Right cardiac atrium (tissue), 5 donors: ENCODE data around the gene MPHOSPH9. TPM values are rescaled to one million over a fixed set of nuclear protein-coding genes. Genes with fewer than 3 reads are reported as not detected.
"Not testable (repeated sequence)": the region's sequence is repeated elsewhere in the genome, so short reads cannot be mapped to it uniquely, and the experiment has no call there.

ENCODE experiments used
- ATAC-seq, 2 donors: fragments of 200-7000 bp; cut with Tn5 transposase; one replicate each; pipeline versions ENCODE4 v1.8.0 to v1.9.1; 2020; ENCODE audit warnings: moderate library complexity in 2 of 2, mild to moderate bottlenecking in 1 of 2
- DNase-seq, 3 donors: peaks; one replicate each; pipeline ENCODE4 v3.0.0-alpha.2; 2020
- H3K27ac ChIP-seq: one replicate; pipeline ENCODE4 v1.5.1; 2013; ENCODE audit warnings: mild to moderate bottlenecking, low read length, control low read depth, moderate library complexity
- H3K27me3 ChIP-seq: one replicate; pipeline ENCODE4 v1.6.1; 2013; ENCODE audit not compliant: control insufficient read depth, insufficient read depth
- H3K4me1 ChIP-seq: one replicate; pipeline ENCODE4 v1.6.1; 2013; ENCODE audit warnings: low read length; ENCODE audit not compliant: control insufficient read depth, insufficient read depth
- H3K4me3 ChIP-seq: one replicate; pipeline ENCODE4 v1.5.1; 2013; ENCODE audit warnings: low read length, control low read depth
- H3K9me3 ChIP-seq: one replicate; pipeline ENCODE4 v1.6.1; 2013; ENCODE audit warnings: low read length; ENCODE audit not compliant: control insufficient read depth
- WGBS: extraction: QIAGEN DNeasy Blood & Tissue Kit; methylation state at CpG from one replicate; pipeline ENCODE4 v1.1.7; 2013; 5-methylcytosine and 5-hydroxymethylcytosine counted together
- intact Hi-C, 4 donors: fragments of 100-400 bp; cut with DNase I; formaldehyde crosslinking; loops; one replicate each; pipeline versions ENCODE4 v1.11.0 to v1.14.0; 2022 to 2023
- polyA plus RNA-seq: library from polyadenylated mRNA; stranded (reverse); fragments of 200-250 nt; gene quantifications from one replicate; pipeline ENCODE4 v1.2.3, GENCODE V29; 2013
- total RNA-seq, 4 donors: library from RNA; stranded (reverse); fragmentation: NEBNext Ultra II Directional; extraction: Animal tissue kit (Norgen Biotek cat#: 25700); gene quantifications; one replicate each; pipeline ENCODE4 v1.2.1, GENCODE V29; 2021
- donor health status: healthy with polysubstance abuse.
- donor health status: DM: no; HTN: yes; CAD: no.
- donor health status: DM: no; HTN: no; CAD: no.
- donor health status: DM: no; HTN: yes; CAD: no; lungs with severe emphysema.
- donor health status: DM: yes; HTN: yes; CAD: no.

The MPHOSPH9 gene
- total and polyA plus RNA-seq, 5 donors: 8.0 to 27.4 (median 20.7) TPM

DNA sequence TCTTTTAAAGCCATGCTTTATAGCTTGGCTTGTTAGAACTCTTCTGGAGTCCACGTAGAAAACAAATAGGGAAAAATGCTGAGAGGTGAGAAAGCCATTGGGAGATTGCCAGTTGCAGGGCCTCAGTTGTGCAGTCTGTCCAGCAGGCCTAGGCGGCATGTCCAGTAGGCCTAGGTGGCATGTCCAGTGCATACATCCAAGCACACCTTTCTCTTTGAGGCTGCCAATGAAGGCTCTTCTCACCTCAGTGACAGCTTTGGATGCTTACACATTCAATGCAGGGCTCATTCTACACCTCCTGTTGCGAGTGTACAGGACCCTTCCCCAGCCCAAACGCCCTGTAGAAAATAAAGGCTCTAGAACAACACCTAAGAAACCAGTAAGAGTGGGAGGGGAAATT lies 25.7 kb upstream of the MPHOSPH9 start:
- DNase-seq: no peak
- ATAC-seq: no peak
- no peaks in the 10 kb centered on the region for H3K27me3 ChIP-seq
- intact Hi-C loops: no loop called here
- no peak overlapping the region for H3K27ac ChIP-seq
- peaks cover 5% of the 10 kb centered on the region for H3K4me1 ChIP-seq
- 70% methylated on average over 4 of the region's 4 CpGs for WGBS
- no peaks in the 10 kb centered on the region for H3K9me3 ChIP-seq
- H3K4me3 ChIP-seq: no peak overlapping the region

DNA sequence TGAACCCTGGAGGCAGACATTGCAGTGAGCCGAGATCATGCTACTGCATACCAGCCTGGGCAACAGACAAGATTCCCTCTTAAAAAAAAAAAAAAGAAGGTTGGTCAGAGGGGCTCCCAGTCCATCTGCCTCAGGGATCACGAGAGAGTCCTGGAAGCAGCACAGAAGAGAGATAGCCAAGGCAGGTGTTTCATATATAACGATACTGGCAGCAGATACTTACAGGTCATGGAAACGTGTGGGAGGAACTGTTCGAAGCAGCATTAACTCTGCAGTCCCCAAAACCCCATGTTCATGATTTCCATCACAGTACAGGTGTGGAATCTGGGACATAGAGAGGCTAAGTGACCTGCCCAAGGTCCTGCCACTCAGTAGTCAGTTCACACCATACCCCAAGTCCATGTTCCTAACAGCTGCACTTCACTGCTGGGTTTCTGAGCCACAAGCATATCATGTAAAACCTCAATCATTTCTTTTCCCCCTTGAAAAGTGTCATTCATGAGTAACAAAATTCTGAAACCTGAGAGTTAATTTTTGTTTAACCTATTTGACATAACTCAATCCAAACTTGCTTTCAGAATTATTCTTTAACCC lies 22.0 kb upstream of the MPHOSPH9 start:
- H3K4me3 ChIP-seq: no peak overlapping the region
- ATAC-seq (no peak), DNase-seq (no peak)
- H3K9me3 ChIP-seq: no peaks in the 10 kb centered on the region
- peaks cover 8% of the 10 kb centered on the region for H3K4me1 ChIP-seq
- H3K27me3 ChIP-seq: no peaks in the 10 kb centered on the region
- no peak overlapping the region for H3K27ac ChIP-seq
- 58% methylated on average over 5 of the region's 5 CpGs for whole genome bisulfite sequencing
- intact Hi-C loops: no loop called here

- peak; percentile 59 to 80 (median 75) for DNase-seq
Measured at GRCh38 chr12:123253641-123254459, 20.9 kb upstream of the MPHOSPH9 start.

GRCh38 chr12:123252365-123252764 lies 19.4 kb upstream of the MPHOSPH9 start:
- H3K4me3 ChIP-seq, H3K27ac ChIP-seq, ATAC-seq, H3K9me3 ChIP-seq, intact Hi-C loops, H3K27me3 ChIP-seq, DNase-seq, H3K4me1 ChIP-seq: not testable (repeated sequence)
- 81% methylated on average over 9 of the region's 9 CpGs for WGBS

More at GRCh38 chr12:123253641-123254459, 20.9 kb upstream of the MPHOSPH9 start:
- intact Hi-C loops: no loop called here
- Histone ChIP-seq H3K4me3 (no peak overlapping the region), H3K27ac (peak overlapping the region; percentile 30), H3K9me3 (no peaks in the 10 kb centered on the region), H3K27me3 (no peaks in the 10 kb centered on the region), H3K4me1 (peaks cover 8% of the 10 kb centered on the region)
- 61% methylated on average over 24 of the region's 24 CpGs for WGBS
- peak; percentile 47 to 69 for ATAC-seq

DNA sequence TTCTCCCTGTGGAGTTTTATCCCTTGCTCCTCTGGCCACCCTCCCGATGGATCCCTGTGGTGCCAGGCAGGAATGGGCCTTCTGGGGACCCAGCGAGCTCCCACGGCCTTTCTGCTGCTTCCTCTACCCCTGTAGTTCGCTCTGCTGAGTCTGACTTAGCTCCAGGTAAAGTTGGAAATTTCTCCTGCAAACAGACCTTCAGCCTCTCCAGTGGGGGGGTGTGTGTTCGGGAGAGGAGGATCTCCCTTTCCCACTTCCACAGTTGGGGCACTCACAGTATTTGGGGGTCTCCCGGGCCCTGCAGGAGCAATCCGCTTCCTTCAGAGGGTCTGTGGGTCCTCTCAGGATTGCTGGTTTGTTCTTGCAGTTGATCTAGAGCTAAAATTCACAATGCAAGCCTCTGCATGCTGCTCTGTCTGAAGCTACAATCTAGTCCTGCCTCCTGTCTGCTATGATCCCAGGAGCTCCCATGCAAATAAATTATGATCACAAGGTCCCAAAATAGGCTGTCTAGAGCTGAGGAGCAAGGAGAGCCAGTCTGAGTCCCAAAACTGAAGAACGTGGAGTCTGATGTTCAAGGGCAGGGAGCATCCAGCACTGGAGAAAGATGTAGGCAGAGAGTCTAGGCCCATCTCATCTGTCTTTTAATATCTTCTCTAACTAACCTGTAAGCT lies 18.6 kb upstream of the MPHOSPH9 start:
- intact Hi-C loops: no loop called here
- Histone ChIP-seq H3K4me3 (no peak overlapping the region), H3K27ac (no peak overlapping the region)

GRCh38 chr12:123250471-123251383 lies 17.8 kb upstream of the MPHOSPH9 start:
- intact Hi-C loops: no loop called here
- Histone ChIP-seq H3K27me3 (no peaks in the 10 kb centered on the region), H3K9me3 (no peaks in the 10 kb centered on the region), H3K27ac (no peak overlapping the region), H3K4me1 (peaks cover 8% of the 10 kb centered on the region), H3K4me3 (no peak overlapping the region)
- DNase-seq (no peak), ATAC-seq (no peak)
- 85% methylated on average over 13 of the region's 13 CpGs for WGBS

More for the DNA sequence above, 18.6 kb upstream of the MPHOSPH9 start:
- Histone ChIP-seq H3K4me1 (peaks cover 8% of the 10 kb centered on the region), H3K27me3 (no peaks in the 10 kb centered on the region), H3K9me3 (no peaks in the 10 kb centered on the region)
- no peak for DNase-seq
- 90% methylated on average over 8 of the region's 8 CpGs for WGBS
- ATAC-seq: no peak

- H3K4me3 ChIP-seq, H3K9me3 ChIP-seq, H3K4me1 ChIP-seq, H3K27ac ChIP-seq, H3K27me3 ChIP-seq: not testable (repeated sequence)
- intact Hi-C loops: loop anchor here in 1 of 4 donors (10.0 kb wide), 1 partner anchor 614 kb away; no protein-coding TSS in a partner anchor
- 98% methylated on average over 26 of the region's 26 CpGs for WGBS
- peak in 1 of 3 donors; percentile 68 for DNase-seq
- peak; percentile 35 to 46 for ATAC-seq
Measured at GRCh38 chr12:123248996-123249741, 16.2 kb upstream of the MPHOSPH9 start.

- intact Hi-C loops: loop anchor here in 1 of 4 donors (10.0 kb wide), 1 partner anchor 613 kb away; no protein-coding TSS in a partner anchor
- not testable (repeated sequence) for H3K27me3 ChIP-seq, H3K4me3 ChIP-seq, ATAC-seq, H3K9me3 ChIP-seq, H3K27ac ChIP-seq, H3K4me1 ChIP-seq, DNase-seq
- 99% methylated on average over 2 of the region's 2 CpGs for WGBS
Measured at GRCh38 chr12:123248129-123248528, 15.2 kb upstream of the MPHOSPH9 start.

- H3K9me3 ChIP-seq: no peaks in the 10 kb centered on the region
- H3K4me1 ChIP-seq: peaks cover 8% of the 10 kb centered on the region
- H3K27ac ChIP-seq: no peak overlapping the region
- 84% methylated on average over 3 of the region's 3 CpGs for WGBS
- DNase-seq (no peak), ATAC-seq (no peak)
- intact Hi-C loops: loop anchor here in 1 of 4 donors (10.0 kb wide), 1 partner anchor 611 kb away; no protein-coding TSS in a partner anchor
- H3K27me3 ChIP-seq: no peaks in the 10 kb centered on the region
- H3K4me3 ChIP-seq: no peak overlapping the region
Measured at GRCh38 chr12:123245678-123246077, 12.7 kb upstream of the MPHOSPH9 start.
